HG02981 (cell line): ENCODE results near the gene CD93.

Experiments used
- ATAC-seq: cut with Tn5 transposase; IDR thresholded peaks from one replicate; pipeline ENCODE4 v1.9.1; 2021; ENCODE audit warnings: mild to moderate bottlenecking, moderate library complexity; ENCODE audit not compliant: unreplicated experiment

Gene CD93

DNA sequence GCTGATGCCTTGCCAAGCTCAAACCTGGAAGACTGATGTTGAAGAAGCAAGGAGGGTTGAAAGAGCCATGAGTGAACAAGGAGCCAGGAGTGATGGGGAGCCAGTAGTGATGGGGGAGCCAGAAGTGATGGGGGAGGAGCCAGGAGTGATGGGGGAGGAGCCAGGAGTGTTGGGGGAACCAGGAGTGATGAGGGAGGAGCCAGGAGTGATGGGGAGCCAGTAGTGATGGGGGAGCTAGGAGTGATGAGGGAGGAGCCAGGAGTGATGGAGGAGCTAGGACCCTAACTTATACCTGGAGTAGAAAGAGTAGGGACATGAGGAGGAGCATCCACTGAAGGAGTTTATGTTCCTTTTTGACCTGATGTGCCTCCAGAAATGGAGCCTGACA is 14.6 kb upstream of the CD93 start:
- no peak for ATAC-seq

DNA sequence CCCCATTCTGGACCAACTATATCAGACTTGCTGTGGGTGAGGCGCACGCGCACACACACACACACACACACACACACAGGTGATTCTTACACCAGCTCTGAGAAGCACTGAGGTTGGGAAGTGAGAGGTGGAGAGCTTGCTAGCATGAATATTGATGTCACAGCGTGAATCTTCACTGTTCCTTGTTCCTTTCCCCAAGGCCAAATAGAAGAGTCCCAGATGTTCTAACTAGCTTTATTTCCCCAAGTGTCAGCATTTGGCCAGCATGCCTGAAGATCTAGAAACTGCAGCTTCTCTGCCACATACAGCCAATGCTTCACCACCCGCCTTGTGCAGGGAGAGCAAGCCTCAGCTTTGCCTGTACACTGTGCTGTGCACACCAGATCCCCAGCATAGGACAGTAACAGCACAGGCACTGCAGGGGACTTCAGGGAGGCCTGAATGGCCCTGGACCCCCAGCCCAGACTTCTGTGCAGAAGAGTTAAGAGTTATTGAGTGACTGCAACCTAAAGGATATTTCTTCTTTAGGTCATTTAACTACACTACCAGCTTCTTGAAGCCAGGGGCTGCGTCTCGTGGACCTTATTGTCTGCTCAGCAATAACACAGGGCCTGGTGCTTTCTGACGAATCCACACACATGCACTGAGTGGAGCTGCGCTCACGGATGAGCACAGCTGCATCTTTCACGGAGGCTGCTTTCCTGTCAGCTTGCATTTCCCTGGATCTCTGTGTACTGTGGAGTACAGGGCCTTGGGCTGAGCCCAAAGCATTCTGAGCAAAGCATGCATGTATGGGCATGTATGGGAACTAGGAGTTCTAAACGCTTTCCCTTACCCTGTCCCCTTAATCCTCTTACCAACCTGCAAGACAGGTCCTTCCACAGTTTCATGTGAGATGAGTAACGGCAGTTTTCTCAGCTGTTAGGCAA is 13.9 kb upstream of the CD93 start:
- ATAC-seq: no peak

DNA sequence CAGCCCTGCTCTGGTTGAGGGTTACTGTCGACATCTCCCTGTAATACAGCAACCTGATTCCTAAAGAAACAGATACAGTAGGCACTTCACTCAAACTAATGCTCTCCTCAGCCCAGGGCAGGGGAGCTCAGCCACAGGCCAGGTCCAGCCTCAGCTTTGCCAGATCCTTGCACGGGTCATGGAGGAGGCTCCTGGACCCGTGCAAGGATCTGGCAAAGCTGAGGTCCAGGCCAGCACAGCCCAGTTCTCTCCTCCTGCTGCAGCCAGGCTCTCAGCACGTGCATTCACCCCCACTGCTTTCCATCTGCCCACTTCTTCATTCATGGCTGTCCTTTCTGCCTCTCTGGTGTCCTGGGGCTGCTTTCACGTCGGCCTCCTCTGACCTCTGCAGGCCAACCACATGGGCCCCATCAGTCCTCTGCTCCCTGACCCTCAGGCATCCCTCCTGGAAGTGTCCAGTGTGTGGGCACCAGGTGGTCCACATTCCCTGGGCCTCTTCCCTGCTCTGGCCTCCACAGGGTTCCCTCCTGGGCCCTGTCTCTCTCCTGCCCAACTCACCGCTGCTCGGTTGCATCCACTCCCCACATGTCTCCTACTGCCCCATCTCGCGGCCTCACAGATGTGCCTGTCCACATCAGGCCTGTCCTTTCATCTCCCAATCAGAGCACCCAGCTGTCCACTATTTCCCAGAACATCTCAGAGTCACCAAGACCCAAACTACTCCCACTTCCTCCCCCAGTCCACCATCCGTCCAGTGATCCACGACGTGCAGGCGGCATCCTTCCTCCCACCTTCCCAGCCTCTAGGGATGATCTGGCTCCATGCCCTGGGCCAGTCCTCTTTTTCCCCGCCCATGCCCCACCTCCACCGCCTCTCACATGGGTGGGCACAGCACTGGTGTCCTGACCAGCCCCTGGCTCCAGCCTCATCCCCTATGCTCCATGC is 11.8 kb upstream of the CD93 start:
- no peak for ATAC-seq

DNA sequence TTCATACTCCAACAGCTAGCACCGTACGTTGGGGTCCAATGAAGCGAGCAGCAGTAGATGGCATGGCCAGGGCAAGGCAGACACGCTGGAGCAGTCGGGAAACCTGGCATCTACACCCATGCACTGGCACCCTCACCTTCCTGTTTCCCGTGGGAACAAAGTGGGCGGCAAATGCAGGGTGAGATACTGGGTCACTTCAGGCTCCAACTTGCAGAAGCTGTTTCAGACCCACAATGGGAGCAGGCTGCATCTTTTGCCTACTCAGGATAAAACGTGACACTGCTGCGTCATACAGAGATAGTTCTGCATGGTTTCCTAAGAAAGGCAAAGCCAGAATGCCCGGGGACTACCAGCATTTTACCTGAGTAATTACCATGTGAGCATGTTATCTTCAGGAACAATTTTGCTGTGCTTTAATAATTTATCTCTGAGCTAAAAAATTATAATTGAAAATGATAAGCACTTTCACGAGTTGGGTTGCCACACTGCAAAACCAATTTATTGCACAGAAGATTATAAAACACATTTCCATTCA is 10.9 kb upstream of the CD93 start:
- ATAC-seq: no peak

DNA sequence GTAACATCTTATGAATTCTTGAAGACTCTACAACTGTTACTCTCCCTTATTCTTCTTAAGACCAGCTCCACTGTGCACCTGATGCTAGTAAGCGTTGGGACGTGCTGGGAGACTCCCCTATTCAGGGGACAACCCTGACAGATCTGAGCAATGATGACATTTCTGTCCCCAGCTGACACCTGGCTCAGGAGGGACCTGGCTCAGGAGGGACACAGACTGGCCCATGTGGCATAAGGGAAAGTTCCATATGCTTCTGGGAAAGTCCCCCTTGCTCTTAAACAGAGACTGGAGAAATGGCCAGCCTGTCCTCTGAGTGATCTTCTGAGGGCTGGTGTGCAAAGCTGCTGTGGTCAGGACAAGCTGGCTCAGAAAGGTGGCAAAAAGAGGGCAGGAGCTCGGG is 10.0 kb upstream of the CD93 start:
- ATAC-seq: no peak

DNA sequence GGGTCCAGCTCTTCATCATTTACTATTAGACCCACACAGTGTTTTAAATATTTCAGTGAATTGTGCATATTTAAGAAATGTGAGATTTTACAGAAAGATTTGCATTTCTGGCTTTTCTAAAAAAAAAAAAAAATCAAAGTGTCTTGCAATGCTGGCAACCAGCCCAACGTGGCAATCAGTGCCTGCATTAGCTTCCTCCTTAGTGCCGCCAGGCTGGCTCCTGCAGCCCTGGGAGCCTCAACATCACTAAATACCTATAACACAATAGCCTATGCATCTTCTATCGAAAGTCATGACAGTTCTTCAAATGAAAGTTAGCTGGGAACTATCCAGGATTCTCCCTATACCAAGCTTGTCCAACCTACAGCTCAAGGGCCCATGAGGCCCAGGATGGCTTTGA is 9.4 kb upstream of the CD93 start:
- no peak for ATAC-seq

DNA sequence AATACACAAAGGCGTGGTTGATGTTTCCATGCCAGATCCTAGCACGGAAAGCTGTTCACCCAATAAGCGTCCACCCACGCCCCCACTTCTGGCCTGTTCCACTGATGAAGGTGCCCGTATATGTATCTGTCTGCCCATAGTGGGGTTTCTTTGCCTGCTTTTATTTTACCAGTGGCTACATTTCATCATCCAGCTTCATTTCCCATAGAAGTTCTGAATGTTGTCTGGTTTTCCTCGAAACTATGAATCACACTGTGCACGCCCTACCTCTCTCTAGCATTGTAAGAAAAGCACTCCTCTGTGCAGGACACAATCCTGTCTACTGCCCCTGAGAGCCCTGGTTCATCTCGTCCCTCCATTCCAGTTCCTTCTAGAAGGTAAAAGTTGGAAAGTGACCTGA is 8.8 kb upstream of the CD93 start:
- ATAC-seq: no peak

DNA sequence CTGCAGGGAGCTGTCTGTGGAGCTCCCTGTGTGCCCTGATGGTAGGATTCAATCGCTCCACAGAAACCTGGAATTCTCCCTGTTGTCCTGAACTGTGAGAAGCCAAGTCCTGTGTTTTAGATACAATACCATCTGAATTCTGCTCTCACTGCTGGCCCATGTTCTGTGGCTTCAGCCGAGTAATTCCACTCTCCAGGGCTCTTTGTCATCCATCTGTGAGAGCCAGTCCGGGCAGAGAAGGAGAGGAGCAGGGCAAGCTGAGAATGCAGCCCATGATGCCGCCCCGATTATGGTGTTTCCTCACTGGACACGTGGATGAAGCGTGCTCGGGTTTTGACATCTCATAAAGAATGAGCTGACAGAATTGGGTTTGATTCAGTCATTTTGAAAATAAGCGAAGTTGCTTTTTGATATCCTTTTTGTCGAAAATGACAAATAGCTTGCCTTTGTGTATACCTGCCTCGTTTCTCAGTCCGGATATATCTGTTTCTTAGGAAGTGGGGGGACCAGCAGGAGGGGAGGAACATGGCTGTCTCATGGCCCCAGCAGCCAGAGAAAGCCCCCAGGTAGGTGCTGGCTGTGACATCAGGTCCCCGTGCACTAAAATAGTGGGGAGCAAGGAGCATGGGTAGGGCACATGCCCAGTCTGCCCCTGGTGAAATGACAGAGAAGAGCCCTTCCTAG is 8.2 kb upstream of the CD93 start:
- no peak for ATAC-seq

DNA sequence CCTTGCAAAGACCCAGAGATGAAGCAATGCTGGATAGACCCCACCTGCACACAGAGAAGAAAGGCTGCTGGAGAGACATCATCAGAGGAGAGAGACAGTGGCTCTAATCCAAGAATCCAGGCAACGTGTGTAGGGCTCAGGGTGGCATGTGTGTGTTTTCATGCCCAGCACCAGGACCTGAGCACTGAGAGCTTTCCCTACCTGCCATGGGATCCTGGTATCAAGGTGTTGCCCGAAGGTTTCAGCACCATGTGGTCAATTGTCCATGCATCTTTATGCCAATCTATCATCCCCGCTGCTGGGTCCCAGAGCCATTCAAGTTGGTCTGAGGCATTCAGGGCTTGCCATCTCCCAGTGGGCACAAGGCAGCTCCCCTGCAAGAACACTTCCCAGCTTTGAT is 7.5 kb upstream of the CD93 start:
- ATAC-seq: no peak

DNA sequence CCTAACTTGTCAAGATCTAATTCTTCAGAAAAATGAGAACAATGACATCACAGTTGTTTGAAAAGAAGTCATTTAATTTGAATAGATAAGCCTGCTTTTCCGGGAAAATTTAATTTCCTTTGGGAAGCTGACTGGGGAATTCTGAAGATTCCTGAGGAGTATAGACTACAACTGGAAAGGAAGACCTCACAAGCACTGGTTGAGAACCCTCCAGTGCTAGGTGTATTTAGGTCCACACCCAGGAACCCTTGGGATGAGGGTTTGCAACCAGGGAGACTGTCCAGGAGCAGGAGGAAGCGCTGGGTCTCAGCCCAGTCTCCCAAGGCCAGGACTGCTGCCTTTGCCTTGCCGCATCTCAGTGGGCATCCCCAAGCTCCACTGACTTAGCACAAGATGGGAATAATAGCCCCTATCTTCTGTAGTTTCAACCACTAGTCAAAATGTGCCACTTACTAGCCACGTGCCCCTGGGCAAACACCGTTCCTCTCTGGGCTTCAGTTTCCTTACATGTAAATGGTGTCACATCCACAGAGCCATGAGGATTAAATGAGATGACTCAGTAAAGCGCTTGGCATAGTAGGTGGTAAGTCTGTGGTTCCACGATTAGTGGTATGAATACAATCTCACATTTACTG is 6.9 kb upstream of the CD93 start:
- no peak for ATAC-seq

DNA sequence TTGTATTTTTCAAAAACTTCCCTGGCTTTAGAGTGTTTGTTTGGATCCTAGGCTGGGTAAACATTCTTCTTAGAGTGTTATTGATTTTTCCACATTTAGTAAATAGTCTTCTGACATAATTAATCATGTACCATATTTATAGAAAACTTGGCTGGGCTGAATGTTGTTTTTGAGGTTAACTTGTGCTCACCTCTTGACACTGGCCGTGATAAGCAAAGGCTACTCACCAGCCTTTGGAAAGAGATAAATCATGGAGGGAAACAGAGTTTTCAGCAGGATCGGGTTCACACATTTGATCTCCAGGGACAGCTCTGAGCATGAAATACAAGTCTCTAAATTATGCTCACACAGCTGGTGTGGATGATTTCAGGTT is 6.2 kb upstream of the CD93 start:
- no peak for ATAC-seq

DNA sequence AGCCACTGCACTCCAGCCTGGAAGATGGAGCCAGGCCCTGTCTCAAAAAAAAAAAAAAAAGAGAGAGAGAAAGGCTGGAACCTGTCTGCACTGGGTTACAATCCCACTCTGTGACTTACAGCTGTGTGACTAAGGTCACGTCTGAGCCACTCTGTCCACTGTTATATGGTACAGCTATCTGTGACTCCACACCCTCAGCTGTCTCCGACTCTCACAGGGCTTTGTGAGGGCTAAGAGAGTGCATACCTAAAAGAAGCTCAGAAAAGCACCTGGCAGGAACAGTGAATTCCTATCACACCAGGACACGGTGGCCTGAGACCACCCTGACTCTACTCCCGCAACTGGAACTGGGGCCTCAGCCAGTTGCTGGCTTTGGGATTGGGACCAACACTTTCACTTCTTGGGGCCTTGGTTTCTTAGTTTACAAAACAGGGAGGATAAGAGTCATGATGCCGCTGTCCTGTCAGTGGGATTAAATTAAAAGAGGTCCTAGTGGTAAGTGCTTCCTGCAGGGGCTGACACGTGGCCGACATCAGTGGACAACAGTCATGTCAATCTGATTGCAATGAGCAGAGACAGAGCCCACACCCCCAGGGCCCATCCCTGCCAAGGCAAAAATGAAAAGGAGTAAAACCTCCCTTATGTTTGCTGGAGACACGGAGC is 5.7 kb upstream of the CD93 start:
- no peak for ATAC-seq

DNA sequence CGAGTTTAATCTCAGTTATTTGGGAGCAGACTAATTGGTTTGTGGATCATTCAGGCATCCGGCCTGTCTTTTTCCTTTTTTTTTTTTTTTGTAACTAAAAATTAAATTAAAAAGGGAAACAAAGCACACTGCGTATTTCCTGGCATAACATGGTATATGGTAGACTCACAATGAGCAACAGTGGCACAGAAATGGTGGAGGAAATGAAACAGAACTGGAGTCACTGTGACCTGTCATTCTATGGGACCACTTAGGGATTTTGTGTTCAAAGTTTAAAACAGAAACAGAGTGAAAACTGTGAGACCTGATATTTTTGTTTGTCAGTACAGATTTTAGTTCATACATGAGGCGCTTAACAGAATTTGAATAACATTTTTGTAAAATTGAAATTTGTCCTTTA is 4.8 kb upstream of the CD93 start:
- ATAC-seq: no peak

DNA sequence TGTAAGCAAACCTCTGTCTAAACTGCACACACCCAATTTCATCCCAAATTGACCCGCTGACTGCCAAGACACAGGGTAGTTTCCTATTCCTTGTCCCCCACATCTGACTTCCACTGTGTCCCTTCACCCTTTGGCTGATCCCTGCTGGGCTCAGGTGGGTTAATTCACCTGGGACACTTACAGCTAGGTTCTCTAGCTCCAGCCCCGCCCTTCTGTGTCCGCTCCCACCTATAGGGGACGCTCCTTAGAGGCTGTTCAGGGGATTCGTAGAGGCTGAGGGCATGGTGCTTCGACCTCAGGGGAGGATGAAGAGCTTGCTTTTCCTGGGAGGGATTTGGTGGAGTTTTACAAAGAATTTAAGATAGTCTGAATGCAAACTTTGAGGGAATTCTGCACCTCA is 4.0 kb upstream of the CD93 start:
- ATAC-seq: no peak

DNA sequence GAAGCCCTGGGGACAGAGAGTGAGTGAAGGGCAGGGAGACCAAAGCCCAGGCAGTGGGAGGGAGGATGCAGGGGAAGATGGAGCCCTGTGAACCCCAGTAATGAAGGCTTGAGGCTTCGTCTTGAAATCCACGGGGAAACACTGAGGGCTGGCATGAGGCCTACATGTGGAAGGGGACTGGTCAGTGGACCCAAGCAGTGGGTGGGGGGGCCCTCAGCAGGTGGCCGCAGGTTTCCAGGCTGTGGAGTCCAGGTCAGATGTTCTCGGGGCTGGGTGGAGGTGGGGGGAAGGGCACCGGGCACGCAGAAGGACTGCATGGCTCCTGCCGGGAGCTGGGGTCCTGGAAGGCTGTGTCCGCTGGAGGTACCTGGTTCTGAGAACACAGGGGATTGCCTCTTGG is 2.7 kb upstream of the CD93 start:
- no peak for ATAC-seq

DNA sequence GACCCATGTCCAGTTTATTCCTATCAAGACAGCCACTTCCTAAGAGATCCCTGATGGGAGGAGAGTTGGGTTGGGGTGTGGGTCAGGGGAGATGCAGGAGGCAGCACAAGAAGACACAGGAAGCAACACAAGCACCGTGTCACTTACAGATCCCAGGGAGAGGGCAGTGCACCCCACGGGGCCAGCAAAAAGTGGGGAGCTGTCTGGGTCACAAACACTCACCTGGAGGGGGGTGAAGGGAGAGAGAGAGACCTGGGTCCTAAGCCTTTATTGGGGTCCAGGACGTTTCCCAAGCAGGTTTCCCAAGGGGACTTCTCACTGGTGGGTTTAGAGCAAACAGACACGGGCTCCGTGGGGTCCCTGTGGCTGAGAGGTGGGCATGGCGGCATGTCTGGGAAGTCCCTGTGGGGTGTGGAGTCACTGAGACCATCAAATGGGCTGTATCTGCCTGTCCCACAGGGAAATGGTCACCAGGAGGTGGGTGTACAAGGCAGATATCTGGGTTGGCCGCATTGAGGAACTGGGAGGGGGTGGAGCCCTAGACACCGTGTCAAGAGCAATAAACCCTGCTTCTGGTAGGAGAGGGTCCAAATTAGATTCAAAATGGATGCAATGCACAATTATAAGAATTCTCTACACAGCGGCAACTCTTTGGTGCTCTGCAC is 1.6 kb upstream of the CD93 start:
- ATAC-seq: no peak

DNA sequence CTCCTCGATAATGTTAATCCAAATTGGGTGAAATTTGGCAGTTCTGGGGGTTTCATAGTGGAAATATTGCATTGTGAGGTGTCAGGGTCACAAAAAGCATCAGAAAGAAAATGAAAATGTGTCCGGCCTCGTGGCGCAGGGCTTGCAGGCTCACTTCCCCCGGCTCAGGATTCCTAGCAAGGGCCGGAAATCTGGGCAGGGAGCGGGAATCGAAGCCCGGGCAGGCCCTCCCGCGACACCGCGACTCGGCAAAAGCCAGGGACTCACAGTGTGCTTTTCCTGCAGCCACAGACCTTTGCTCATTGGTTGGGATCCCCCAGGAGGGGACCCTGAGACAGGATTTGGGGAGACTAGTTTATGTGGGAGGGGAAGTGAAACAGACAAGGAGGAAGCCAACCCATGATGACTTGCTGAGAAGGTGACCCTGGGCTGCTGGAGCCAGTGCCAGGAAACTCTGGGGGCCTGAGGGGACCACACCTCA is 847 bp upstream of the CD93 start:
- no peak for ATAC-seq

DNA sequence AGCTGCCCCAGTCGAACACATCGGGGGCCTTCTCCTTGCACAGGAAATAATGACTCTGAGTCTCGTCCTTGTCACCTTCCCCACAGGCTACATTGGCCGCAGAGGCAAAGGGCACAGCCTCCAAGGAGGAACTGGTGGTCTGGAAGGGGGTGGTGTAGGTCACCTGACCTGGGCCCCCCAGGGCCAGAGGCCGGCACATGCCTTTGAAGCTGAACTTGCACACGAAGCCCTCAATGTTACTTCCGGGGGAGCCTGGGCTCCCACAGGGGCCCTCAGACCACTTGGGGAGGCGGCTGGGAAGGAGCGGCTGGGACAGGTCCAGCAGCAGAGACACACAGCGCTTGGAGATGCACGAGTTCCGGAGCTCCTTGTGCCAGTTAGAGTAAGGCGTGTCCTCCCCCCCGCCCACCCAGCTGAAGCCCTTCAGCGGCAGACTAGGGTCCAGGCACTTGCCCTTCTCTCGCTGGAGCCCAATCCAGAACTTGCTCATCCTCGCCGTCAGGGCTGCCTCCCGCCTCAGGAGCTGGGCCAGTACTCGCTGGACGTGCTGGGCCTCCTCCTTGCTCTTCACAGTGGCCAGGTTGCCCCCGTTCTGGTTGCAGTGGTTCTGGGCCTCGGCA is 578 bp downstream of the CD93 start:
- ATAC-seq: no peak

DNA sequence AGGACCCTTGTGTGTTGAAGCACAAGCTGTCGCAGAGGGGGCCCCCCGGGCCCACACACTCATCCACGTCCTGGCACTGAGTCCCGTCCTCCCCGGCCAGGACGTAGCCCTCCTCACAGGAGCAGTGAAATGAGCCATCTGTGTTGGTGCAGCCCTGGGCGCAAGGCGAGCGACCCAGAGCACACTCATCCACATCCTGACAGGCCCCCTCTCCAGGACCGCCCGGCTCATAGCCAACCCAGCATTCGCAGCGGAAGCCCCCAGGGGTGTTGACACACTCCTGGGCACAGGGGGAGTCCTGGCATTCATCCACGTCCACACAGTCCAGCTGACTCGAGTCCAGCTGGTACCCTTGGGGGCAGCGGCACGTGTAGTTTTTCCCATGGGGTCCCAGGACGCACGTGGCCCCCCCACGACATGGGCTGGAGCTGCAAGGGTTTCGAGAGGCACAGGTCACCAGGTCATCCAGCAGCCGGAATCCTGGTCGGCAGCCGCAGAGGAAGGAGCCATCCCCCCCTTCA is 1.2 kb downstream of the CD93 start:
- ATAC-seq: no peak
